Measurements from ENCODE around the gene BAX. TPM values are rescaled to one million over a fixed set of nuclear protein-coding genes. Genes with fewer than 3 reads are reported as not detected.

BAX gene
- total and polyA plus RNA-seq, 9 of the 15 experiments (the other 6 are each of a cell fraction or from before 2014, with no cell fraction given), result 3.2 to 95.4 (median 44.5) TPM

DNA sequence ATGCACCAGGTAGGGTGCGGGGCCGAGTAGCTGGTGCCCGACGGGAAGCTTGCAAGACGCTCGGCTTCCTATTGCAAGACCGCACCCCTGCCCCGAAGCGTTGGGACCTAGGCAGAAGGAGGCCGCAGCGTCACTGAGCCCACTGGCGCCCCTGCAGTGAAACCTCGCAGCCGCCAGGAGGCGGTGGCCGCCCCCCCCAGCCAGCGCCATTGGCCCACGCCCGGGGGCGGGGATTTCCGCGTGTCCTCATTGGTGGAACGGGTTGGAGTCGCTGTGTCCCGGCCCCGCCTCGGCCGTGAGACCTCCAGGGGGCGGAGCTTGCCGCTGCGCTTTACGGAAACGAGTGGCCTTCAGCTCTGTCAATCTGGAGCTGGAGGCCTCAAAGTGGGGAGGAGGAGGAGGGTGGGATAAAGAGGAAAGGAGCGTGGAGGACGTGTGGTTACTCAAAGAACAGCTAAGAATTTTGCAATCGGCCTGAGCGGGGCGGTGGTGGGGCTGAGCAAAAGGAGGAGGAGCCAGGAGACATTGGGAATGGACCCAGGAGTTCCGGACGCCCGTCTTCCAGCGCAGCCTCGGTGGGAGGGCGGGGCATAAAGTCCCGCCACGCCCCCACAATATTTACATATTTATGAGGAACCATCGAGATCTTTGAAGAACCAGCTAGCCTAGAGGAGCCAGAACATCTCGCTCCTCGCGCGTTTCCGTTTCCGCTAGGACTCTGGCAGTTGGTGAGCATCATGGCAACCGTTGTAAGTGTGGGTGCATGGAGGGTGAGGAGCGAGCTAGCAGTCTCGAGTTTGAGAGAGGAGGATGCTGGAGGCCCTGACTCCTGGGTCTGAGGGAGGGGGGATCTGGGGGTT, 38.7 kb downstream of the BAX start, which contains the start of the genes GYS1 and RUVBL2 (continued):
- TF ChIP-seq CBX2 (IDR thresholded peaks at IDR 0.05; ENCODE audit: insufficient read depth, low read length, poor library complexity, severe bottlenecking) (no peak), MYNN (IDR thresholded peaks at IDR 0.05) (no peak), MYNN (CRISPR knock-in tag; IDR thresholded peaks at IDR 0.05) (no peak), BDP1 (IDR thresholded peaks at IDR 0.05; ENCODE audit: insufficient read depth, insufficient read length) (no peak), MTA3 (IDR thresholded peaks at IDR 0.05; ENCODE audit: borderline replicate concordance) (peak; percentile 90; the same call in 1 of the 2 replicates), TCF7L2 (IDR thresholded peaks at IDR 0.05; ENCODE audit: low read depth, low read length) (no peak), TAF7 (tag; IDR thresholded peaks at IDR 0.05) (peak; percentile 77; the same call in 1 of the 2 replicates), CTBP1 (IDR thresholded peaks at IDR 0.05; ENCODE audit: borderline replicate concordance) (peak; percentile 65; the same call in 1 of the 2 replicates), ZNF717 (CRISPR knock-in tag; IDR thresholded peaks at IDR 0.05) (no peak), ZNF445 (CRISPR knock-in tag; IDR thresholded peaks at IDR 0.05; ENCODE audit: low read depth) (no peak), SREBF1 (IDR thresholded peaks at IDR 0.05; ENCODE audit: borderline replicate concordance, low read depth, low read length) (no peak), ZNF431 (CRISPR knock-in tag; IDR thresholded peaks at IDR 0.05) (no peak), HMG20B (CRISPR knock-in tag; IDR thresholded peaks at IDR 0.05) (no peak)
- TF ChIP-seq, protein P1, sequence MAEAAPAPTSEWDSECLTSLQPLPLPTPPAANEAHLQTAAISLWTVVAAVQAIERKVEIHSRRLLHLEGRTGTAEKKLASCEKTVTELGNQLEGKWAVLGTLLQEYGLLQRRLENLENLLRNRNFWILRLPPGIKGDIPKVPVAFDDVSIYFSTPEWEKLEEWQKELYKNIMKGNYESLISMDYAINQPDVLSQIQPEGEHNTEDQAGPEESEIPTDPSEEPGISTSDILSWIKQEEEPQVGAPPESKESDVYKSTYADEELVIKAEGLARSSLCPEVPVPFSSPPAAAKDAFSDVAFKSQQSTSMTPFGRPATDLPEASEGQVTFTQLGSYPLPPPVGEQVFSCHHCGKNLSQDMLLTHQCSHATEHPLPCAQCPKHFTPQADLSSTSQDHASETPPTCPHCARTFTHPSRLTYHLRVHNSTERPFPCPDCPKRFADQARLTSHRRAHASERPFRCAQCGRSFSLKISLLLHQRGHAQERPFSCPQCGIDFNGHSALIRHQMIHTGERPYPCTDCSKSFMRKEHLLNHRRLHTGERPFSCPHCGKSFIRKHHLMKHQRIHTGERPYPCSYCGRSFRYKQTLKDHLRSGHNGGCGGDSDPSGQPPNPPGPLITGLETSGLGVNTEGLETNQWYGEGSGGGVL (CRISPR knock-in tag; IDR thresholded peaks at IDR 0.05), result no peak
- TF ChIP-seq, protein P2, sequence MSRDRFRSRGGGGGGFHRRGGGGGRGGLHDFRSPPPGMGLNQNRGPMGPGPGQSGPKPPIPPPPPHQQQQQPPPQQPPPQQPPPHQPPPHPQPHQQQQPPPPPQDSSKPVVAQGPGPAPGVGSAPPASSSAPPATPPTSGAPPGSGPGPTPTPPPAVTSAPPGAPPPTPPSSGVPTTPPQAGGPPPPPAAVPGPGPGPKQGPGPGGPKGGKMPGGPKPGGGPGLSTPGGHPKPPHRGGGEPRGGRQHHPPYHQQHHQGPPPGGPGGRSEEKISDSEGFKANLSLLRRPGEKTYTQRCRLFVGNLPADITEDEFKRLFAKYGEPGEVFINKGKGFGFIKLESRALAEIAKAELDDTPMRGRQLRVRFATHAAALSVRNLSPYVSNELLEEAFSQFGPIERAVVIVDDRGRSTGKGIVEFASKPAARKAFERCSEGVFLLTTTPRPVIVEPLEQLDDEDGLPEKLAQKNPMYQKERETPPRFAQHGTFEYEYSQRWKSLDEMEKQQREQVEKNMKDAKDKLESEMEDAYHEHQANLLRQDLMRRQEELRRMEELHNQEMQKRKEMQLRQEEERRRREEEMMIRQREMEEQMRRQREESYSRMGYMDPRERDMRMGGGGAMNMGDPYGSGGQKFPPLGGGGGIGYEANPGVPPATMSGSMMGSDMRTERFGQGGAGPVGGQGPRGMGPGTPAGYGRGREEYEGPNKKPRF (IDR thresholded peaks at IDR 0.05; ENCODE audit: low read depth, low read length), result no peak
- TF ChIP-seq, protein P3, sequence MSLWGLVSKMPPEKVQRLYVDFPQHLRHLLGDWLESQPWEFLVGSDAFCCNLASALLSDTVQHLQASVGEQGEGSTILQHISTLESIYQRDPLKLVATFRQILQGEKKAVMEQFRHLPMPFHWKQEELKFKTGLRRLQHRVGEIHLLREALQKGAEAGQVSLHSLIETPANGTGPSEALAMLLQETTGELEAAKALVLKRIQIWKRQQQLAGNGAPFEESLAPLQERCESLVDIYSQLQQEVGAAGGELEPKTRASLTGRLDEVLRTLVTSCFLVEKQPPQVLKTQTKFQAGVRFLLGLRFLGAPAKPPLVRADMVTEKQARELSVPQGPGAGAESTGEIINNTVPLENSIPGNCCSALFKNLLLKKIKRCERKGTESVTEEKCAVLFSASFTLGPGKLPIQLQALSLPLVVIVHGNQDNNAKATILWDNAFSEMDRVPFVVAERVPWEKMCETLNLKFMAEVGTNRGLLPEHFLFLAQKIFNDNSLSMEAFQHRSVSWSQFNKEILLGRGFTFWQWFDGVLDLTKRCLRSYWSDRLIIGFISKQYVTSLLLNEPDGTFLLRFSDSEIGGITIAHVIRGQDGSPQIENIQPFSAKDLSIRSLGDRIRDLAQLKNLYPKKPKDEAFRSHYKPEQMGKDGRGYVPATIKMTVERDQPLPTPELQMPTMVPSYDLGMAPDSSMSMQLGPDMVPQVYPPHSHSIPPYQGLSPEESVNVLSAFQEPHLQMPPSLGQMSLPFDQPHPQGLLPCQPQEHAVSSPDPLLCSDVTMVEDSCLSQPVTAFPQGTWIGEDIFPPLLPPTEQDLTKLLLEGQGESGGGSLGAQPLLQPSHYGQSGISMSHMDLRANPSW (CRISPR knock-in tag; IDR thresholded peaks at IDR 0.05), result no peak
- TF ChIP-seq, protein P4, sequence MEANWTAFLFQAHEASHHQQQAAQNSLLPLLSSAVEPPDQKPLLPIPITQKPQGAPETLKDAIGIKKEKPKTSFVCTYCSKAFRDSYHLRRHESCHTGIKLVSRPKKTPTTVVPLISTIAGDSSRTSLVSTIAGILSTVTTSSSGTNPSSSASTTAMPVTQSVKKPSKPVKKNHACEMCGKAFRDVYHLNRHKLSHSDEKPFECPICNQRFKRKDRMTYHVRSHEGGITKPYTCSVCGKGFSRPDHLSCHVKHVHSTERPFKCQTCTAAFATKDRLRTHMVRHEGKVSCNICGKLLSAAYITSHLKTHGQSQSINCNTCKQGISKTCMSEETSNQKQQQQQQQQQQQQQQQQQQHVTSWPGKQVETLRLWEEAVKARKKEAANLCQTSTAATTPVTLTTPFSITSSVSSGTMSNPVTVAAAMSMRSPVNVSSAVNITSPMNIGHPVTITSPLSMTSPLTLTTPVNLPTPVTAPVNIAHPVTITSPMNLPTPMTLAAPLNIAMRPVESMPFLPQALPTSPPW (CRISPR knock-in tag; IDR thresholded peaks at IDR 0.05), result peak; percentile 95
